CD4-positive, alpha-beta T cell treated with Interleukin-4 for 1 hour (primary cell): Measurements from ENCODE around the gene ONECUT2.
"Not testable (repeated sequence)": the region's sequence is repeated elsewhere in the genome, so short reads cannot be mapped to it uniquely, and the experiment has no call there.

Experiments
- DNase-seq, 2 donors: peaks; one replicate each; pipeline ENCODE4 v3.0.0-alpha.2; 2020 to 2022

Gene ONECUT2

GRCh38 chr18:57447154-57447621 is 12.0 kb downstream of the ONECUT2 start:
- DNase-seq: no peak

- DNase-seq: no peak
These were observed 20.5 kb downstream of the ONECUT2 start for GRCh38 chr18:57455576-57456129.

- DNase-seq: no peak
These were observed 26.6 kb downstream of the ONECUT2 start for GRCh38 chr18:57461652-57462269.

GRCh38 chr18:57466307-57466706 is 31.1 kb downstream of the ONECUT2 start:
- no peak for DNase-seq

GRCh38 chr18:57466745-57467409 is 31.7 kb downstream of the ONECUT2 start:
- DNase-seq: no peak

- no peak for DNase-seq
These were observed 34.7 kb downstream of the ONECUT2 start for GRCh38 chr18:57469884-57470283.

GRCh38 chr18:57475408-57475807 is 40.2 kb downstream of the ONECUT2 start:
- no peak for DNase-seq

- no peak for DNase-seq
These were observed 40.7 kb downstream of the ONECUT2 start for GRCh38 chr18:57475903-57476302.

- no peak for DNase-seq
These were observed 45.6 kb downstream of the ONECUT2 start for GRCh38 chr18:57480733-57481132.

GRCh38 chr18:57497372-57498294 is 62.5 kb downstream of the ONECUT2 start:
- no peak for DNase-seq

GRCh38 chr18:57498682-57499256 is 63.6 kb downstream of the ONECUT2 start:
- DNase-seq: no peak

GRCh38 chr18:57502624-57503023 is 67.5 kb downstream of the ONECUT2 start:
- DNase-seq: no peak

GRCh38 chr18:57505231-57505630 is 70.1 kb downstream of the ONECUT2 start:
- no peak for DNase-seq

GRCh38 chr18:57516056-57516455 is 80.9 kb downstream of the ONECUT2 start:
- DNase-seq: no peak

- DNase-seq: no peak
These were observed 83.4 kb downstream of the ONECUT2 start for GRCh38 chr18:57518533-57518932.

- no peak for DNase-seq
These were observed 84.7 kb downstream of the ONECUT2 start for GRCh38 chr18:57519668-57520424.

GRCh38 chr18:57522348-57522747 is 87.2 kb downstream of the ONECUT2 start:
- DNase-seq: not testable (repeated sequence)

- DNase-seq: peak in 1 of 2 donors; percentile 45
These were observed 88.2 kb downstream of the ONECUT2 start for GRCh38 chr18:57523171-57523956.

- no peak for DNase-seq
These were observed 92.5 kb downstream of the ONECUT2 start for GRCh38 chr18:57527556-57528229.

- no peak for DNase-seq
These were observed 94.0 kb downstream of the ONECUT2 start for GRCh38 chr18:57529151-57529550.
